ENCODE measurements around the gene MCTP1. TPM values are rescaled to one million over a fixed set of nuclear protein-coding genes. Genes with fewer than 3 reads are reported as not detected.

The MCTP1 gene
- total RNA-seq, 1 experiment from 2014 or later = 7.5 TPM

GRCh38 chr5:95072281-95072680 lies 212.6 kb downstream of the MCTP1 start:
- H3K27me3 ChIP-seq (ENCODE audit: low read length) = no peaks in the 10 kb centered on the region
- POLR2A ChIA-PET (ENCODE audit: unreplicated experiment) = no interaction called here
- no peaks in the 10 kb centered on the region for H3K36me3 ChIP-seq (ENCODE audit: low read depth, low read length)
- H4K20me1 ChIP-seq (ENCODE audit: low read length) = no peaks in the 10 kb centered on the region
- H3K9me2 ChIP-seq (replicated peaks; ENCODE audit: low read length) = no peaks in the 10 kb centered on the region
- no TSS peak for BruUV-seq (replicated peaks)
- H3K9me3 ChIP-seq (ENCODE audit: low read length) = no peaks in the 10 kb centered on the region
- no peak overlapping the region for H3K4me3 ChIP-seq (ENCODE audit: low read length)
- no peak overlapping the region for H3K4me2 ChIP-seq (ENCODE audit: low read length)
- H3F3A ChIP-seq (ENCODE audit: low read length, unreplicated experiment) = no peaks in the 10 kb centered on the region
- TF ChIP-seq EZH2phosphoT487 (IDR thresholded peaks at IDR 0.05; ENCODE audit: borderline replicate concordance, low read length) = no peak
- TF ChIP-seq CTCF (conservative IDR thresholded peaks at IDR 0.05; ENCODE audit: low read depth, low read length) = no peak
- TF ChIP-seq EZH2 (IDR thresholded peaks at IDR 0.05; ENCODE audit: low read length, unreplicated experiment) = no peak
- no peak for ATAC-seq
- intact Hi-C loops (cut with micrococcal nuclease) = no loop called here
- no peaks in the 10 kb centered on the region for H3K79me2 ChIP-seq (ENCODE audit: low read length)
- H3K27ac ChIP-seq (ENCODE audit: low read length) = no peak overlapping the region
- no peak overlapping the region for H3K9ac ChIP-seq (ENCODE audit: low read length)
- no peak overlapping the region for H2AFZ ChIP-seq (ENCODE audit: low read length)
- no peak for DNase-seq
- CTCF ChIA-PET = no interaction called here
- H3K4me1 ChIP-seq (ENCODE audit: insufficient read depth, low read length) = no peaks in the 10 kb centered on the region

DNA sequence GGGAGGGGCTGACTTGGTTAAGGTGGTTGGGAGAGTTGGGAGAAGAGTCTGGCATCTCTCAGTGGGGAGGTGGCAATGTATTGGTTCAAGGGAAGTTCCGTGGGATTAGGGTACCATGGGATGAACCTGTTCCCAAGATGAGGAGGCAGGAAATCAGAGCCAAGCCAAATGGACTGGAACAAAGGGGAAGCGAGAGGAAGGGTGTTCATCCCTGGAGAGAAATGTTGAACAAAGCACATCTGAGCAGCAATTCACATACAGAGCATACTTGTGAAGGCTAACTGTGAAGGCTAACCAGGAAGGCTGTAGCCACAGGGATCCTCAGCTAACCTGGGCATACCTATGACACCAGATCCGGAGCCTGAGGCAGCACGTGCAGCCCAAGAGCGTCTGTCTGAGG lies 214.0 kb downstream of the MCTP1 start:
- no peak overlapping the region for H3K27ac ChIP-seq (ENCODE audit: low read length)
- no peak for ATAC-seq
- no peak overlapping the region for H2AFZ ChIP-seq (ENCODE audit: low read length)
- ChIA-PET POLR2A (ENCODE audit: unreplicated experiment) (no interaction called here), CTCF (interaction anchor here (0.7 kb wide), 1 partner anchor 90 kb away, joined by 4 read pairs; no protein-coding TSS in a partner anchor)
- no peaks in the 10 kb centered on the region for H3K9me2 ChIP-seq (replicated peaks; ENCODE audit: low read length)
- no peaks in the 10 kb centered on the region for H3K27me3 ChIP-seq (ENCODE audit: low read length)
- no peak overlapping the region for H3K9ac ChIP-seq (ENCODE audit: low read length)
- H4K20me1 ChIP-seq (ENCODE audit: low read length) = no peaks in the 10 kb centered on the region
- no peak for DNase-seq
- H3K36me3 ChIP-seq (ENCODE audit: low read depth, low read length) = no peaks in the 10 kb centered on the region
- TF ChIP-seq EZH2phosphoT487 (IDR thresholded peaks at IDR 0.05; ENCODE audit: borderline replicate concordance, low read length) = no peak
- no peak for TF ChIP-seq EZH2 (IDR thresholded peaks at IDR 0.05; ENCODE audit: low read length, unreplicated experiment)
- TF ChIP-seq CTCF (conservative IDR thresholded peaks at IDR 0.05; ENCODE audit: low read depth, low read length) = no peak
- no peak overlapping the region for H3K4me2 ChIP-seq (ENCODE audit: low read length)
- no peaks in the 10 kb centered on the region for H3K79me2 ChIP-seq (ENCODE audit: low read length)
- H3K4me1 ChIP-seq (ENCODE audit: insufficient read depth, low read length) = no peaks in the 10 kb centered on the region
- no peaks in the 10 kb centered on the region for H3F3A ChIP-seq (ENCODE audit: low read length, unreplicated experiment)
- H3K4me3 ChIP-seq (ENCODE audit: low read length) = no peak overlapping the region
- intact Hi-C loops (cut with micrococcal nuclease) = no loop called here
- no peaks in the 10 kb centered on the region for H3K9me3 ChIP-seq (ENCODE audit: low read length)
- BruUV-seq (replicated peaks) = no TSS peak

DNA sequence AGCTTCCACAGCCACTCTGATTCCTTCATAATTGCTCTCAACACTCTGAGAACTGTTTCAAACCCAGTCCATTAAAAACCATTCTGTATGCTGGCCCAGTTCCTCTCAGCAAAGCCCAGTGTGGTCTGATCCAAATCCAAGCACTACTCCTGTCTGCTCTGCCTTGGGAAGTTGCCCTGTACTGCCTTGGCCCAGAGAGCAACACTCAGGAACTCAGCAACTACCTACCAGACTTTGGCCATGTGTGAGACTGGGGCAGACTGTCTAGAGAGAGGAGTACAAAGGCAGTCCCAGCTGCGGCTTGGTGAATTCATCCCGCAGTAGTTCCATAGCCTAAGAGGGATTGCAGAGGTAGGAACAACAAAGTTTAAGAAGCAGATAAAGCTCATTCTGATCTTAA lies 214.4 kb downstream of the MCTP1 start:
- TF ChIP-seq EZH2phosphoT487 (IDR thresholded peaks at IDR 0.05; ENCODE audit: borderline replicate concordance, low read length) (no peak), CTCF (conservative IDR thresholded peaks at IDR 0.05; ENCODE audit: low read depth, low read length) (no peak), EZH2 (IDR thresholded peaks at IDR 0.05; ENCODE audit: low read length, unreplicated experiment) (no peak)
- no peak overlapping the region for H3K9ac ChIP-seq (ENCODE audit: low read length)
- no peak for ATAC-seq
- ChIA-PET CTCF (interaction anchor here (0.7 kb wide), 1 partner anchor 90 kb away, joined by 4 read pairs; no protein-coding TSS in a partner anchor), POLR2A (ENCODE audit: unreplicated experiment) (no interaction called here)
- no peaks in the 10 kb centered on the region for H3K9me3 ChIP-seq (ENCODE audit: low read length)
- no peak overlapping the region for H2AFZ ChIP-seq (ENCODE audit: low read length)
- DNase-seq = no peak
- no peaks in the 10 kb centered on the region for H3K79me2 ChIP-seq (ENCODE audit: low read length)
- H3K4me2 ChIP-seq (ENCODE audit: low read length) = no peak overlapping the region
- H3K27ac ChIP-seq (ENCODE audit: low read length) = no peak overlapping the region
- no peaks in the 10 kb centered on the region for H3K4me1 ChIP-seq (ENCODE audit: insufficient read depth, low read length)
- no peaks in the 10 kb centered on the region for H3K27me3 ChIP-seq (ENCODE audit: low read length)
- no peaks in the 10 kb centered on the region for H3F3A ChIP-seq (ENCODE audit: low read length, unreplicated experiment)
- intact Hi-C loops (cut with micrococcal nuclease) = no loop called here
- no peaks in the 10 kb centered on the region for H3K9me2 ChIP-seq (replicated peaks; ENCODE audit: low read length)
- no TSS peak for BruUV-seq (replicated peaks)
- H3K36me3 ChIP-seq (ENCODE audit: low read depth, low read length) = no peaks in the 10 kb centered on the region
- no peaks in the 10 kb centered on the region for H4K20me1 ChIP-seq (ENCODE audit: low read length)
- H3K4me3 ChIP-seq (ENCODE audit: low read length) = no peak overlapping the region
